GM12892 (cell line): ENCODE measurements around the gene MTHFD1L.

Experiments used
- DNase-seq: peaks from one replicate; pipeline ENCODE4 v3.0.0; 2011; ENCODE audit not compliant: insufficient read length
- FAIRE-seq: peaks from 2 replicates; lab custom pipeline; 2011; peaks lifted over from hg19 to GRCh38; lab: Jason Lieb, UNC
- POLR2A ChIP-seq: IDR thresholded peaks from 2 replicates; pipeline ENCODE4 v1.6.1; 2011; ENCODE audit warnings: low read depth, low read length, control low read depth
- POLR2AphosphoS5 ChIP-seq: IDR thresholded peaks from 2 replicates; pipeline ENCODE4 v1.6.1; 2011; ENCODE audit warnings: low read depth, low read length, control low read depth
- TAF1 ChIP-seq: IDR thresholded peaks from 2 replicates; pipeline ENCODE4 v1.6.1; 2011; ENCODE audit warnings: low read depth, mild to moderate bottlenecking, control low read depth, low read length, borderline replicate concordance

Gene MTHFD1L

DNA sequence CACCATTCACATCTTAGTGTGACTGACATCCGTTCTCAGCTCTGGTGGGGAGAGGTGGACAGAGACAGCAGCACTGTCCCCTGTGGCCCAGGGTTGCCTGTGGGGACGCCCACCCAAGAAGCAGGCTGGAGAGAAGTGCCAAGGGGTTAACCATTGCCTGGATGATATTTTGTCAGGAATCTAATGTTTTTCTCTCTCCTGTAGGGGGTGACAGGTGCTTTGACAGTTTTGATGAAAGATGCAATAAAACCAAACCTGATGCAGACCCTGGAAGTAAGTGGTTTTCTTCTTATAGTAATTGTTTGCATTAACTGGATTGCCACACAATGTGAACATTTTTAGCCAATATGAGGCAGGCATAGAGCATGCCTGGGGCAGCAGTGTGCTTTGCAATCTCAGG is 99.3 kb downstream of the MTHFD1L start:
- FAIRE-seq (no peak), DNase-seq (no peak)
- no peak for TF ChIP-seq TAF1
- no peak for TF ChIP-seq POLR2AphosphoS5
- TF ChIP-seq POLR2A = no peak

DNA sequence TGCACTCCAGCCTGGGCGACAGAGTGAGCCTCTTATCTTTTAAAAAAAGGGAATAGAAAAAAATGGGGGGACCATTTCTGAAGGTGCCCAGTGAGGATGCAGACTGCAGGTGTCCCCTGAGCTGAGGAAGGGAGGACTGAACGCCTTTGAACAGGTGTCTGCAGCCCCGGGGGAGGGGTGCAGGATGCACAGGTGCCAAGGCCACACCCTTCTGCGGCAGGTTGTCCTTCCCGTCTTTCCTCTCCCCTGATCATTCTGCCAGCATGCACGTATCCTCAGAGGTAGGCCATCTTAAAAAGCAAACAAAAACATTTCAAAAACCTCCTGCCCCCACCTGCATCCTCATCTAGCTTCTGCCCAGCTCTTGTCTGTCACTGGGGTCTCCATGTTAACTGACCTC is 101.3 kb downstream of the MTHFD1L start:
- FAIRE-seq = no peak
- no peak for DNase-seq
- TF ChIP-seq POLR2AphosphoS5 (no peak), POLR2A (no peak), TAF1 (no peak)

DNA sequence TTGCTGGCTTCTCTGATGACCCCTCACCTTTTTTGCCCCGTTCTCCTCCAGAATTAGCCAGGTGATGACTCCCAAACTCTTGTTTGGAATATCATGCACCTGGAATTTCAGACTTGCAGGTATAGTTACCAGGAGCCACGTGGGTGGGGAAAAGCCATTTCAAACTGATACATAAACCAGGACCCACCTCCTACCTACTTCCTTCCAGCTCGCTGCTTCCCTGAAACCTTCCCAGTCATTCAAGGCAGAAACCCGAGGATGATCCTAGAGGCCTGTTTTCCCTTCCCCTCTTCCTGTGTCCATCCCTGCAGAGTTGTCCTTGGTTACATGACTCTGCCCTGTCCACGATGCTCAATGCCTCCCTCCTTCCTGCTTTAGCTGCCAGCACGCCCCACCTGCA is 101.9 kb downstream of the MTHFD1L start:
- TF ChIP-seq POLR2AphosphoS5 (no peak), POLR2A (no peak)
- DNase-seq = no peak
- no peak for FAIRE-seq

DNA sequence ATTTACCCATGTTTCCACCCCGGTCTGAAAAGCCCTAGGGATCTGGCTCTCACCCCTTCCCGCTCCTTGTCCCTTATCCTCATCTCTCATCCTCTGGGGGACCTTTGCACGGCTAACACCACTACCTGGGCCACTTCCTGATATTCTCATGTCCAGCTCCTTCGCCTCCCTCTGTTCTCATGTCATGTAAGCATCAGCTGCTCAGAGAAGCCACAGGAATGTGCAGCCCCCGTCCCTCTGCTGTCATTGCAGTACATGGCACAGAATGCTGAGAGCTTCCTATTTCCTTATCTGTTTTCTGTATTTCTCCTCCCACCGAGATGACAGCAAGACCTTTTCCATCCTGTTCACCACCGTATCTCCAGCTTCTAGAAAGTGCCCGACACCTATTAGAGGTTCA is 102.4 kb downstream of the MTHFD1L start:
- DNase-seq = no peak
- no peak for TF ChIP-seq POLR2AphosphoS5
- TF ChIP-seq POLR2A = no peak
- no peak for TF ChIP-seq TAF1
- no peak for FAIRE-seq

DNA sequence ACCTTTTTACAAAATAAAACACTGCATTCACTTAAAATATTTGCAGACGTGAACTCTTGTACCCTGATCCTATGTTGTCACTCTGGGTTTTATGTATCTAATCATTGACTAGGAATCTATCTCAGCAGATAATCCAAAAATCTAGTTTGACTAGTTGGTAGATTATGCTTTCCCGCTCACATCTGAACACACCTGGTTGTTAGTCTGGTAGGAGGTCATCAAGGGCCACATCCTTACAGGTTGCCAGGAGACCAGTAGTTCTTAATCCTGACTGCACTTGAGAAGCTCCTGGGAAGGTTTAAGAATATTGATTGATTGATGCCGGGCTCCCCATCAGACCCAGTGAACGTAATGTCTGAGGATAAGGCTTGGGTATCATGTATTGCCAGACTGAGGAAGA is 104.4 kb downstream of the MTHFD1L start:
- FAIRE-seq (no peak), DNase-seq (no peak)
- no peak for TF ChIP-seq TAF1

DNA sequence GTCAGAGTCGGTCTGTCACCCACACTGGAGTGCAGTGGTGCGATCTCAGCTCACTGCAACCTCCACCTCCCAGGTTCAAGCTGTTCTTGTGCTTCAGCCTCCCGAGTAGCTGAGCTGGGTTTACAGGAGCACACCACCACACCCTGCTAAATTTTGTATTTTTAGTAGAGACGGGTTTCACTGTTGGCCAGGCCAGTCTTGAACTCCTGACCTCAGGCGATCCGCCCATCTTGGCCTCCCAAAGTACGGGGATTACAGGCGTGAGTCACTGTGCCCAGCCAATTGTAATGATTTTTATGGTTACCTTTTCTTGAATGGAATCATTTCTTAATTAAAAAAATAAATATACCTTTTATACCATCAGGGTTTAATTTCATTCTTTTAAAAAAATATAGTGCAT is 105.7 kb downstream of the MTHFD1L start:
- FAIRE-seq (no peak), DNase-seq (no peak)
- TF ChIP-seq POLR2AphosphoS5 (no peak), TAF1 (no peak), POLR2A (no peak)

DNA sequence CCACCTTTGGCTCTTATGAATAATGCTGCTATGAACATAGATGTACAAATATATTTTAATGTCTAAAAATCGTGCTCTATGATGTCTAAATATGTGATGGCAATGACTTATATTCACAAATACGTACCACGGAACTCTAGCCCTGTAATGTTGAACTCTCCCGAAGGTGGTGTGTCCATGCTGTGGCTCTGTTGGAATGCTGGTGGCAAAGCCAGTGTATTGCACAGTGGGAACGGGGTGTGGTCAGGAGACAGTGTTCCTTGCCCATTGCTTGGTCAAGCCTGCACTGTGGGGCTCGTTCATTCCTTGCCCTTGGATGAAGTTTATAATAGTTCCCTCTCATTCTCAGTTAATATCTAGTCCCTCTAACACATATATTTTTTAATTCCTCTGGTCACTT is 109.6 kb downstream of the MTHFD1L start:
- DNase-seq = no peak
- FAIRE-seq = no peak
- no peak for TF ChIP-seq POLR2AphosphoS5
- no peak for TF ChIP-seq TAF1
- no peak for TF ChIP-seq POLR2A

DNA sequence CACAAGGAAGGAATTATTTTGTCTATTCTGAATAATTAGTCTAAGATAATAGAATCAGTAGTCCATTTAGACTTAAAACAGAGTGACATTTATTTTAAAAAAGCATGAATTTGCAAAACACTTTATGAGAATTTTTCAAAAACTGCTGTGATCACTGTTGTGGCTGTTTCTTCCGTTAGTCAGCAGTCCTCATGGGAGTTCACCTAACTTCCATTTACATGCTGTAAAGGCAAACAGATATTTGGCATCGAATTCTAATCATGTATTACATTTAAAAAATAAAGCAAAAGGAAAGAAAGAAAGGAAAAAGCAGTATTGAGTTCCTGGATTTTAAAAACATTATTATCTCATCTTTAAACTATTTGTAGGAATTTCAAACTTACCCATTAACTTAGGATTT is 111.8 kb downstream of the MTHFD1L start:
- TF ChIP-seq TAF1 (no peak), POLR2A (no peak), POLR2AphosphoS5 (no peak)
- no peak for DNase-seq
- FAIRE-seq = no peak

DNA sequence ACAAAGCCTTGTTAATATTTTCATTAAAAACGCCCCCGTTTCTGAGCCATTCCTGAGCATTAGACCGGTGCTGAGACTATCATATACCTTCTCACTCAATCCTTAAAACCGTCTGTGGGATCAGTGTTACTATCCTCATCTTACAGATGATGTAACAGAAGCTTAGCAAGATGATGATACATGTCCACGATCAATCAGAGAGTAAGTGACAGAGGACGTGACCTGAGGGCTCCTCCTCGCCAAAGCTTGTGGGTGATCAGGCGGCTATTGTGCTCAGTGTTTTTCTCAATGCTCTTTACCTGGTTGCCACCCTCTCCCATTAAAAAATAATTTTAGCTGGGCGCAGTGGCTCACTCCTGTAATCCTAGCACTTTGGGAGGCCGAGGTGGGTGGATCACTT is 113.1 kb downstream of the MTHFD1L start:
- TF ChIP-seq TAF1 = no peak
- no peak for TF ChIP-seq POLR2A
- TF ChIP-seq POLR2AphosphoS5 = no peak
- DNase-seq (no peak), FAIRE-seq (no peak)

DNA sequence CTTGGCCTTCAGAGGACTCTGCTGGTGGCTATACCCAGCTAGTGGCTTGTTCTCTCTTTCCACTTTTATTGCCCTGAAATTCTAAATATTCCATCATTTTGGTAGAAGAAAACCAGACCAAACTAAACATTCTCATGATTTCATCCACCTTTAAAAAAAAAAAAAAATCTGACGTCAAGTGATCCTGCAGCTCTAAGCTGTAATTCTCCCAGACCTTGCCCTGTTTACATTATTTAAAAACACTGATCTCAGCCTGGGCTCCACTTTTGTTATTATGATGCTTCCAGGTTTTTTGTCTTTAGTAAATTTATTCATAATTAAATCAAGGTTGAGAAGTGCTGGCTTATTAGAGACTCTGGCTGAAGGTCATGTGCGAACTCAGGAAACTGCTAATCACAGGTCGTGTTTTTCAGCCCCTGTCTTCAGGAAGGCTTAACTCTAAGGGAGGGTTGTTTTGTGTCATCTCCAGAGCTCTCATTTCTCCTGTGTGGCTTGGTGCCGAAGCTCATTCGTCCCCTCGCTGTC is 114.4 kb downstream of the MTHFD1L start:
- no peak for FAIRE-seq
- TF ChIP-seq POLR2A (no peak), POLR2AphosphoS5 (no peak)
- no peak for DNase-seq

DNA sequence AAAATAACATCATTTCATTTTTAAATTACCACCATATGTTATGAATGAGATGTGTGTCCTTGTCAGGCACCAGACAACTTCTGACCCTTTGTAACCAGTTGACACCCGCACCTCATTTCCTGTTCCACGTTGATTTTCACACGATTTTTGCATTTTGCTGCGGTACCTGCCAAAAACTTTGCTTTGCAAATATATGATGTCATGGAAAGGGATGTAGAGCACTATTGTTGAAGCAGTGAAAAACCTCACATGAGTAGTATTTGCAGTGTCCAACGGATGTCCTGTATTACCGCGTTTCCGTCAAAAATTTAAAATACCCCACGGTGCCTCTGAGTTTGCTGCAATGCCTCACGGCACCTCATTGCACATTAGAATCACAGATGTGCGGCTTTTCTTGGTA is 115.6 kb downstream of the MTHFD1L start:
- TF ChIP-seq TAF1 (no peak), POLR2AphosphoS5 (no peak), POLR2A (no peak)
- DNase-seq (no peak), FAIRE-seq (no peak)

DNA sequence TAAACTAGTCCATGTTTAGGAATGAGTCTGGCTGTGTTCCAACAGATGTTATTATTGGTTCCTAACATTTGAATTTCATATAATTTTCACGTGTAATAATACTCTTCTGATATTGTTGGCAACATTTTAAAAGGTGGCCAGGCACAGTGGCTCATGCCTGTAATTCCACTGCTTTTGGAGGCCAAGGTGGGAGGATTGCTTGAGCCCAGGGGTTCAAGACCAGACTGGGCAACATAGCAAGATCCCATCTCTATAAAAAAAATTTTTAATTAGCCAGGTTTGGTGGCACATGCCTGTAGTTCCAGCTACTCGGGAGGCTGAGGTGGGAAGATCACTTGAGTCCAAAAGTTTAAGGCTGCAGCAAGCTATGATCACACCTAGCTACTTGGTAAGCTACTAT is 116.2 kb downstream of the MTHFD1L start:
- no peak for DNase-seq
- no peak for FAIRE-seq
- TF ChIP-seq TAF1 (no peak), POLR2A (no peak), POLR2AphosphoS5 (no peak)

DNA sequence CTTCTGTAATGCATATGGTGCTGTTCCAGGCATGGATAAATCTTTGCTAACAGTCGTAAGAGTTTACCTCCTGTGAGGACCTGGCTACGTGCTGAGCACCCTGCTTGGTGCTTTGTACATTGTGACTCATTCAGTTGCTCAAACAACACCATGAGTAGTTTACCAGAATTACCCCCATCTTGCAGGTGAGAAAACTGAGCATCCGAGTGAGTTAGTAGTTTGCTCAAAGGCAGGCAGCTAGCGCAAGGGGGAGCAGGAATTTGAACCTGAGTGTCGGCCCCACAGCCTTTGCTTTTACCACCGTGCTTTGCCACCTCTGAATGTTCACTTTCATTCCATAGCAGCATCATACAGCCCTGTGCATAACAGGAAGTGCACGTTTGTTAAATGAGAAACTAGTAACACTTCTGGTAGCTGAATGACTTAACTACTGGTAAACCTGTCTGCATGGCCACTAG is 121.9 kb downstream of the MTHFD1L start:
- DNase-seq = no peak
- FAIRE-seq = no peak
- TF ChIP-seq TAF1 (no peak), POLR2A (no peak), POLR2AphosphoS5 (no peak)
